Pancreas (tissue), 10 donors: ENCODE results near the gene OR1J4. TPM values are rescaled to one million over a fixed set of nuclear protein-coding genes. Genes with fewer than 3 reads are reported as not detected.

Experiments used
- ATAC-seq, 4 donors: fragments of 200-7000 bp; cut with Tn5 transposase; one replicate each; pipeline versions ENCODE4 v1.8.0 to v1.9.1; 2020; ENCODE audit warnings: mild to moderate bottlenecking in 4 of 4, moderate library complexity in 4 of 4
- DNase-seq, 6 donors: peaks; one replicate each; pipeline ENCODE4 v3.0.0-alpha.2; 2020
- FAIRE-seq: peaks from 2 replicates; lab custom pipeline; 2012; peaks lifted over from hg19 to GRCh38; lab: Jason Lieb, UNC
- H3K27ac ChIP-seq, 4 donors: fragments of 200-600 bp; sonication (generic); 1 replicate in 3 of 4; 2 replicates in 1 of 4; pipeline versions ENCODE4 v1.5.0 to v1.8.0; 2020
- H3K27me3 ChIP-seq, 4 donors: fragments of 200-600 bp; one replicate each; pipeline ENCODE4 v1.8.0; 2021
- H3K36me3 ChIP-seq, 3 donors: fragments of 200-600 bp; sonication (generic) in 1 of 3; one replicate each; pipeline versions ENCODE4 v1.5.0 to v1.8.0; 2020 to 2021
- H3K4me1 ChIP-seq, 3 donors: fragments of 200-600 bp; one replicate each; pipeline ENCODE4 v1.8.0; 2021
- H3K4me3 ChIP-seq, 4 donors: fragments of 200-600 bp; sonication (generic) in 2 of 4; one replicate each; pipeline versions ENCODE4 v1.5.0 to v1.8.0; 2020 to 2021
- H3K9me3 ChIP-seq, 4 donors: fragments of 200-600 bp; one replicate each; pipeline ENCODE4 v1.8.0; 2021
- CTCF ChIP-seq, 4 donors: fragments of 200-600 bp; sonication (generic) in 3 of 4; IDR thresholded peaks; one replicate each; pipeline versions ENCODE4 v1.5.0 to v1.8.0; 2021; ENCODE audit warnings: antibody characterized with exemption in 4 of 4
- WGBS, 2 donors: extraction: QIAGEN DNeasy Blood & Tissue Kit; methylation state at CpG; one replicate each; pipeline ENCODE4 v1.1.7; 2013; 5-methylcytosine and 5-hydroxymethylcytosine counted together
- intact Hi-C, 3 donors: fragments of 100-400 bp; cut with DNase I; formaldehyde crosslinking; loops; one replicate each; pipeline versions ENCODE4 v1.11.1 to v1.14.2; 2022
- polyA plus RNA-seq, 2 donors: library from polyadenylated mRNA; stranded (reverse); fragments of 200-250 nt; gene quantifications; one replicate each; pipeline ENCODE4 v1.2.3, GENCODE V29; 2013
- total RNA-seq, 6 donors: library from RNA; stranded (reverse); fragmentation: NEBNext Ultra II Directional in 4 of 6; extraction: Animal tissue kit (Norgen Biotek cat#: 25700) in 4 of 6; gene quantifications; one replicate each; pipeline versions ENCODE4 v1.2.1 to v1.2.4, GENCODE V29; 2021 to 2023
- donor health status: healthy with polysubstance abuse.
- donor health status: DM: no; HTN: no; CAD: no; lungs with moderate emphysema.
- donor health status: DM: no; HTN: no; CAD: no.
- donor health status: control.
- donor health status: control.
- donor health status: Bipolar disorder and iron deficiency.
- donor health status: DM: yes; HTN: yes; CAD: no.
- donor health status: DM: no; HTN: no; CAD: no.
- donor health status: DM: no; HTN: no; CAD: no.
- donor health status: DM: yes; HTN: yes; CAD: no.

Gene OR1J4
- total and polyA plus RNA-seq, 8 donors: not detected

GRCh38 chr9:122562134-122562760 lies 43.3 kb downstream of the OR1J4 start:
- DNase-seq: no peak
- Histone ChIP-seq H3K4me1 (no peaks in the 10 kb centered on the region), H3K4me3 (no peak overlapping the region), H3K9me3 (no peaks in the 10 kb centered on the region), H3K27me3 (no peaks in the 10 kb centered on the region), H3K27ac (no peak overlapping the region), H3K36me3 (no peaks in the 10 kb centered on the region)
- ATAC-seq: no peak
- no peak for TF ChIP-seq CTCF (IDR thresholded peaks at IDR 0.05)
- intact Hi-C loops: no loop called here
- WGBS, 2 donors: 33 to 39% methylated on average over 9 of the region's 9 CpGs
- FAIRE-seq: no peak

- H3K9me3 ChIP-seq: no peaks in the 10 kb centered on the region
- no peak overlapping the region for H3K4me3 ChIP-seq
- WGBS, 2 donors: 73 to 87% methylated on average over 4 of the region's 4 CpGs
- H3K27me3 ChIP-seq: no peaks in the 10 kb centered on the region
- TF ChIP-seq CTCF (IDR thresholded peaks at IDR 0.05): no peak
- FAIRE-seq (no peak), ATAC-seq (no peak), DNase-seq (no peak)
- H3K4me1 ChIP-seq: no peaks in the 10 kb centered on the region
- no peak overlapping the region for H3K27ac ChIP-seq
- intact Hi-C loops: no loop called here
- H3K36me3 ChIP-seq: no peaks in the 10 kb centered on the region
Observed at GRCh38 chr9:122567901-122568300, 49.0 kb downstream of the OR1J4 start.

Other genes starting within 250 kb of the OR1J4 start
- 1 to 10 TPM in 3 of 6 donors, under 1 TPM in 3; 0.32 to 9.9 (median 1.6) TPM for gene PTGS1, start 148.1 kb upstream of the OR1J4 start, total RNA-seq
- 1 to 10 TPM in 1 of 2 donors, under 1 TPM in 1; 0.76 to 1.1 TPM for gene PTGS1, start 148.1 kb upstream of the OR1J4 start, polyA plus RNA-seq
- gene OR1J1, start 41.2 kb upstream of the OR1J4 start, total RNA-seq: not detected
- not detected for gene OR1J1, start 41.2 kb upstream of the OR1J4 start, polyA plus RNA-seq
- not detected for gene OR1J2, start 8.3 kb upstream of the OR1J4 start, total RNA-seq
- under 1 TPM in 1 of 2 donors, not detected in 1; 0.12 TPM for gene OR1J2, start 8.3 kb upstream of the OR1J4 start, polyA plus RNA-seq
- not detected for gene OR1N1, start 8.2 kb downstream of the OR1J4 start, total RNA-seq
- not detected for gene OR1N1, start 8.2 kb downstream of the OR1J4 start, polyA plus RNA-seq
- not detected for gene OR1N2, start 34.0 kb downstream of the OR1J4 start, total RNA-seq
- not detected for gene OR1N2, start 34.0 kb downstream of the OR1J4 start, polyA plus RNA-seq
- under 1 TPM in 1 of 6 donors, not detected in 5; 0.09 TPM for gene OR1L8, start 64.2 kb downstream of the OR1J4 start, total RNA-seq
- gene OR1L8, start 64.2 kb downstream of the OR1J4 start, polyA plus RNA-seq: under 1 TPM in 1 of 2 donors, not detected in 1; 0.05 TPM
- gene OR1Q1, start 95.6 kb downstream of the OR1J4 start, total RNA-seq: not detected
- not detected for gene OR1Q1, start 95.6 kb downstream of the OR1J4 start, polyA plus RNA-seq
- under 1 TPM in 1 of 6 donors, not detected in 5; 0.19 TPM for gene OR1B1, start 138.5 kb downstream of the OR1J4 start, total RNA-seq
- not detected for gene OR1B1, start 138.5 kb downstream of the OR1J4 start, polyA plus RNA-seq
- not detected for gene OR1L1, start 142.6 kb downstream of the OR1J4 start, total RNA-seq
- gene OR1L1, start 142.6 kb downstream of the OR1J4 start, polyA plus RNA-seq: not detected
- not detected for gene OR1L3, start 156.0 kb downstream of the OR1J4 start, total RNA-seq
- not detected for gene OR1L3, start 156.0 kb downstream of the OR1J4 start, polyA plus RNA-seq
- not detected for gene OR1L4, start 204.8 kb downstream of the OR1J4 start, total RNA-seq
- not detected for gene OR1L4, start 204.8 kb downstream of the OR1J4 start, polyA plus RNA-seq
- gene OR1L6, start 223.2 kb downstream of the OR1J4 start, total RNA-seq: not detected
- gene OR1L6, start 223.2 kb downstream of the OR1J4 start, polyA plus RNA-seq: not detected